ENCODE measurements around the gene TTI1. TPM values are rescaled to one million over a fixed set of nuclear protein-coding genes. Genes with fewer than 3 reads are reported as not detected.

TTI1 gene
- total RNA-seq, 2 donors from 2014 or later: 37.5 to 56.2 TPM

GRCh38 chr20:38001173-38001875 is 31.9 kb downstream of the TTI1 start:
- Histone ChIP-seq H3K27ac (ENCODE audit: low read depth, low read length) (no peak overlapping the region), H3K27me3 (ENCODE audit: control insufficient read depth, insufficient read depth, low read length, poor library complexity, severe bottlenecking) (no peaks in the 10 kb centered on the region), H3K9ac (ENCODE audit: extremely low read depth, low read length, poor library complexity, severe bottlenecking) (no peak overlapping the region), H3K4me3 (ENCODE audit: low read length) (no peak overlapping the region), H3K9me3 (ENCODE audit: control insufficient read depth, low read length) (no peaks in the 10 kb centered on the region), H3K36me3 (ENCODE audit: control insufficient read depth, insufficient read depth, low read length) (peaks cover 85% of the 10 kb centered on the region), H3K4me1 (ENCODE audit: control insufficient read depth, insufficient read depth, low read length) (no peaks in the 10 kb centered on the region)
- no peaks in the 10 kb centered on the region for H3K27me3 Mint-ChIP-seq (ENCODE audit: insufficient read depth)
- no peak for DNase-seq
- no peaks in the 10 kb centered on the region for H3K4me1 Mint-ChIP-seq
- peaks cover 54% of the 10 kb centered on the region for H3K36me3 Mint-ChIP-seq (ENCODE audit: low read depth)
- H3K27ac Mint-ChIP-seq: no peak overlapping the region
- WGBS, 2 experiments (ENCODE audit: insufficient coverage in 1 of 2, insufficient read length in 1 of 2): 97 to 100% methylated on average over 1 to 6 of the region's 6 CpGs
- no peak overlapping the region for H3K4me3 Mint-ChIP-seq
- no peak for TF ChIP-seq CTCF (conservative IDR thresholded peaks at IDR 0.05)
- no peaks in the 10 kb centered on the region for H3K9me3 Mint-ChIP-seq

- Mint-ChIP-seq H3K27ac (no peak overlapping the region), H3K4me3 (no peak overlapping the region), H3K4me1 (no peaks in the 10 kb centered on the region), H3K9me3 (no peaks in the 10 kb centered on the region), H3K36me3 (ENCODE audit: low read depth) (peaks cover 60% of the 10 kb centered on the region), H3K27me3 (ENCODE audit: insufficient read depth) (no peaks in the 10 kb centered on the region)
- Histone ChIP-seq H3K4me3 (ENCODE audit: low read length) (no peak overlapping the region), H3K9me3 (ENCODE audit: control insufficient read depth, low read length) (no peaks in the 10 kb centered on the region), H3K27me3 (ENCODE audit: control insufficient read depth, insufficient read depth, low read length, poor library complexity, severe bottlenecking) (no peaks in the 10 kb centered on the region), H3K9ac (ENCODE audit: extremely low read depth, low read length, poor library complexity, severe bottlenecking) (no peak overlapping the region), H3K4me1 (ENCODE audit: control insufficient read depth, insufficient read depth, low read length) (no peaks in the 10 kb centered on the region), H3K36me3 (ENCODE audit: control insufficient read depth, insufficient read depth, low read length) (peaks cover 93% of the 10 kb centered on the region), H3K27ac (ENCODE audit: low read depth, low read length) (peak overlapping the region; percentile 47)
- DNase-seq: no peak
- no peak for TF ChIP-seq CTCF (conservative IDR thresholded peaks at IDR 0.05)
- WGBS, 2 experiments (ENCODE audit: insufficient coverage in 1 of 2, insufficient read length in 1 of 2): 84 to 95% methylated on average over 5 to 13 of the region's 13 CpGs
These were observed 33.0 kb downstream of the TTI1 start for GRCh38 chr20:38000293-38000692.

- WGBS, 2 experiments (ENCODE audit: insufficient coverage in 1 of 2, insufficient read length in 1 of 2): 89% methylated on average over 15 of the region's 15 CpGs
- Histone ChIP-seq H3K9me3 (ENCODE audit: control insufficient read depth, low read length) (no peaks in the 10 kb centered on the region), H3K36me3 (ENCODE audit: control insufficient read depth, insufficient read depth, low read length) (peaks cover 93% of the 10 kb centered on the region), H3K27me3 (ENCODE audit: control insufficient read depth, insufficient read depth, low read length, poor library complexity, severe bottlenecking) (no peaks in the 10 kb centered on the region), H3K4me1 (ENCODE audit: control insufficient read depth, insufficient read depth, low read length) (no peaks in the 10 kb centered on the region), H3K27ac (ENCODE audit: low read depth, low read length) (peak overlapping the region; percentile 57), H3K4me3 (ENCODE audit: low read length) (no peak overlapping the region), H3K9ac (ENCODE audit: extremely low read depth, low read length, poor library complexity, severe bottlenecking) (no peak overlapping the region)
- Mint-ChIP-seq H3K27me3 (ENCODE audit: insufficient read depth) (no peaks in the 10 kb centered on the region), H3K9me3 (no peaks in the 10 kb centered on the region), H3K27ac (no peak overlapping the region), H3K4me1 (no peaks in the 10 kb centered on the region), H3K4me3 (no peak overlapping the region), H3K36me3 (ENCODE audit: low read depth) (peaks cover 65% of the 10 kb centered on the region)
- no peak for DNase-seq
- no peak for TF ChIP-seq CTCF (conservative IDR thresholded peaks at IDR 0.05)
These were observed 33.6 kb downstream of the TTI1 start for GRCh38 chr20:37999526-38000263.

Measured in endodermal cell (in vitro differentiated cells).